Activated CD4-positive, alpha-beta T cell treated with anti-CD3 and anti-CD28 coated beads, Interleukin-2, amount 10 ng/mL, durations not matched to agents 7 days and 5 days (primary cell): ENCODE results near the gene LMO7. TPM values are rescaled to one million over a fixed set of nuclear protein-coding genes. Genes with fewer than 3 reads are reported as not detected.

Source experiments
- CTCF ChIA-PET: fragments of 350-600 bp; sonication (Branson Sonifier 250); formaldehyde crosslinking; loops from one replicate; lab custom pipeline; 2021; ENCODE audit warnings: antibody characterized with exemption; lab: Charles Lee
- POLR2A ChIA-PET: fragments of 350-600 bp; sonication (Branson Sonifier 250); formaldehyde crosslinking; loops from one replicate; lab custom pipeline; 2021; ENCODE audit warnings: antibody characterized with exemption; lab: Charles Lee
- DNase-seq: peaks from one replicate; pipeline ENCODE4 v3.0.0-alpha.2; 2020
- H3K27ac Mint-ChIP-seq: one replicate; pipeline ENCODE4 v1.8.0; 2021; ENCODE audit warnings: mild to moderate bottlenecking, moderate library complexity, mixed read lengths
- H3K27me3 Mint-ChIP-seq: one replicate; pipeline ENCODE4 v1.8.0; 2021; ENCODE audit warnings: mixed read lengths
- H3K36me3 Mint-ChIP-seq: one replicate; pipeline ENCODE4 v1.8.0; 2021; ENCODE audit warnings: low read depth, mixed read lengths
- H3K4me1 Mint-ChIP-seq: one replicate; pipeline ENCODE4 v1.8.0; 2021; ENCODE audit warnings: mixed read lengths
- H3K4me3 Mint-ChIP-seq: one replicate; pipeline ENCODE4 v1.8.0; 2021; ENCODE audit warnings: mild to moderate bottlenecking, moderate library complexity, mixed read lengths
- H3K9me3 Mint-ChIP-seq: one replicate; pipeline ENCODE4 v1.8.0; 2021; ENCODE audit warnings: mixed read lengths
- total RNA-seq, 2 experiments: library from RNA; stranded (reverse); gene quantifications; one replicate each; pipeline ENCODE4 v1.2.3, GENCODE V29; 2021

Gene LMO7
- total RNA-seq, 2 experiments from 2014 or later = 23.1 to 30.7 TPM

DNA sequence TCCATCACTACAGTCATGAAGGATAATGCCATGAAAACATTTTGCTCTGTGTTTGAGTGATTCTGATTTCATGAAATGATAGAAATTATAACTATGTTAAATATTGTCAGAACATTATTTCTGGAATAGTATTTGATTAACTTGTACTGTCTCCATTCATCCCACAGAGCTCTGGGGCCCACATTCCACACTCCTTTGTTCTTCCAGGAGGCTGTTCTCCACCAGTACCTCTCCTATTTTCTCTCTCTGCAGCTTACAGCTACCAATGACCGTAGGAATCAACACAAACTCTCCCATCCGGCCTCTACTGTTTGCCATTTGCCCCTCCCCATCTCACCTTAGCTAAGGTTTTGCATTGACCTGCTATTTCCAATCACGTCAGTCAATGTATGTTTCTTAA lies 240.9 kb downstream of the LMO7 start:
- Mint-ChIP-seq H3K4me1 (peaks cover 19% of the 10 kb centered on the region), H3K27ac (no peak overlapping the region), H3K27me3 (peaks cover 2% of the 10 kb centered on the region), H3K36me3 (no peaks in the 10 kb centered on the region), H3K9me3 (no peaks in the 10 kb centered on the region), H3K4me3 (no peak overlapping the region)
- POLR2A ChIA-PET = no interaction called here
- DNase-seq = no peak
- CTCF ChIA-PET = interaction anchor here (0.5 kb wide), 1 partner anchor 56 kb away, joined by 3 read pairs; no protein-coding TSS in a partner anchor

DNA sequence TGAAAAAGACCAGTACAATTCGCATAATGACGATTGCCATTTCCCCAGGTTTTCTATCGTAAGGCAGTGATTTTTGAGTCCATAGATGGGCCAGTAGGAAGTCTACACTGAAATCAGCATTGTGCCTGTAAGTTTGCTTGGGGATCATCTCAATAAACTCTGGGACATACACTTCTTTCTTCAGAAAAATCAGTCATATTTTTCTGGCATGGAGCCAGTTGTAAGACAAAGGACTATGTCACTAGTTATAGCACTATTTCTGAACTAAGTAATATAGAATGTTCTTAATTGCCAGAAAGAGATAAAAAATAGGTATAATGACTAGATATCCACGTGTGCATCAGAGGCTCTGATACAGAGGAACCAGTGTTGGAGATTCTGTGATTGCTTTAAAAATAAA lies 243.5 kb downstream of the LMO7 start:
- H3K27ac Mint-ChIP-seq = no peak overlapping the region
- H3K9me3 Mint-ChIP-seq = no peaks in the 10 kb centered on the region
- H3K27me3 Mint-ChIP-seq = peaks cover 2% of the 10 kb centered on the region
- DNase-seq = no peak
- H3K4me3 Mint-ChIP-seq = no peak overlapping the region
- no peaks in the 10 kb centered on the region for H3K36me3 Mint-ChIP-seq
- peaks cover 19% of the 10 kb centered on the region for H3K4me1 Mint-ChIP-seq
- POLR2A ChIA-PET = no interaction called here
- CTCF ChIA-PET = no interaction called here

DNA sequence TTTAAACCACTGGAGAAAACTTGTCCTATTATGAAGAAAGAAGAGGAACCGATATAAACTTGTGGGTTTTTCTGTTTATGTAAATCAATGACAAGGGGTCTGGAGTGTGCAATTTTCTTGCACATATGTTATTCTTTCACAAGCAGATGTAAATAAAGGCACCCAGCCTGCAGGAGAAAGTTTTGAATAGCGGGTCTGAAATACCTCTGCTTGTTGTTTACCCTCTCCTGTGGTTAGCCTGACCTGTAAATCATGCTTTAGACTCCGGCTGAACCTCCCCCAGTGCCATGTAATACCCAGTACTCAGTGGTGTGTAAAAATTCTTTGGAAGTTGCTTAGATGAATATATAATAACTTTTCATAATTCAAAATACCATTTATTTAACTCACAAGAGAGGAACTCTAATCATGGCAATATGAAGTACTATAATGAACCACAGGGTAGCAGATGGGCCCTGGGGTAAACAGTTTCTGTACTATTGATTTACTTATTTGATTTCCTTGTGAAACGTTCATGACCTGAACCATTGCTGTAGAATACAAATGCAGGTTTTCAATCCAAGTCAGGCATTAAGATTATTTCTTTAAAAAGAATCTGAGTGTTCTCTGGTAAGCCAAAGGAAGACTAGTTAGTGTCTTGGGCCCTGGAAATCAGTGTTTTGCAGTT lies 245.1 kb downstream of the LMO7 start:
- H3K4me1 Mint-ChIP-seq = peaks cover 3% of the 10 kb centered on the region
- no peaks in the 10 kb centered on the region for H3K9me3 Mint-ChIP-seq
- peaks cover 2% of the 10 kb centered on the region for H3K27me3 Mint-ChIP-seq
- no peaks in the 10 kb centered on the region for H3K36me3 Mint-ChIP-seq
- CTCF ChIA-PET = no interaction called here
- POLR2A ChIA-PET = no interaction called here
- no peak overlapping the region for H3K4me3 Mint-ChIP-seq
- DNase-seq = no peak
- H3K27ac Mint-ChIP-seq = no peak overlapping the region

DNA sequence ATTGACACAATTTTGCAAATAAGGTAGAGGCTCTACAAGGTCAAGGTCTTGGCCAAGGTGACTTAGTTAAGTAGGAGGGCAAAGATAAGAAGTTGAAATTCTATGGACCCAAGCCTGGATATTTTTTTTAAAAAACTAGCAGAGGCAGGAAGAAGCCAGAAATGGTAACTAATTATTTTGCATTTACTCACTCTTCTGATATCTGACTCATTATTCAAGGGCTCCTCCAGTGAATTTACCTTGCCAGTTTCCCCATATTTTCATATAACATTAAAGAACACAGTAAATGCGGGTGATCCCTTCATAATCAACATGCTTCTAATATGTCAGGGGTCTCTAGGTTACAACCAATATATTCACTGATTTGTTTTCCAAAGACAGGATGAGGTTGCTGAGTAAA lies 246.1 kb downstream of the LMO7 start:
- POLR2A ChIA-PET = no interaction called here
- H3K36me3 Mint-ChIP-seq = no peaks in the 10 kb centered on the region
- CTCF ChIA-PET = no interaction called here
- H3K27ac Mint-ChIP-seq = no peak overlapping the region
- peaks cover under 1% of the 10 kb centered on the region for H3K4me1 Mint-ChIP-seq
- no peaks in the 10 kb centered on the region for H3K9me3 Mint-ChIP-seq
- no peak overlapping the region for H3K4me3 Mint-ChIP-seq
- no peak for DNase-seq
- peaks cover 2% of the 10 kb centered on the region for H3K27me3 Mint-ChIP-seq

DNA sequence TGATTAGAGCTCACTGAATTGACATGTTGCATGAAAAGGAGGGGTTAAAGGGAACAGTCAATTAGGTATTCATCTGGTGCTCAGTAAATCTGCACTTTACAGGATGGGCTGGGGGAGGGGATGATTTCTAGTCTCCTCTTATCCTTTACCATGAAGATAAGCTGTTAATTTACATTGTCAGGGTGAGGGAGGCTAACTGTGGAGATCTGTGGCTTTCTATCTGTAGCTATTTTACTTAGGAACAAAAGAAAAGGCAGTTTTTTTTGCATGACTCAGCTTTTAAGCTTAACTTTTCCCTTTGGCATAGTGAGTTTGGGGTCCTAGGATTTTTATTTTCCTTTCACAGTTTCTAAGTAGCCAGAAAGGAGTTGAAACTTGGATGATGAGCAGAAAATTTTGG lies 253.3 kb downstream of the LMO7 start:
- Mint-ChIP-seq H3K27me3 (peaks cover 7% of the 10 kb centered on the region), H3K27ac (no peak overlapping the region), H3K9me3 (no peaks in the 10 kb centered on the region), H3K36me3 (no peaks in the 10 kb centered on the region), H3K4me3 (no peak overlapping the region), H3K4me1 (no peaks in the 10 kb centered on the region)
- ChIA-PET POLR2A (no interaction called here), CTCF (interaction anchor here (0.9 kb wide), 1 partner anchor 17 kb away, joined by 3 read pairs; no protein-coding TSS in a partner anchor)
- DNase-seq = no peak

DNA sequence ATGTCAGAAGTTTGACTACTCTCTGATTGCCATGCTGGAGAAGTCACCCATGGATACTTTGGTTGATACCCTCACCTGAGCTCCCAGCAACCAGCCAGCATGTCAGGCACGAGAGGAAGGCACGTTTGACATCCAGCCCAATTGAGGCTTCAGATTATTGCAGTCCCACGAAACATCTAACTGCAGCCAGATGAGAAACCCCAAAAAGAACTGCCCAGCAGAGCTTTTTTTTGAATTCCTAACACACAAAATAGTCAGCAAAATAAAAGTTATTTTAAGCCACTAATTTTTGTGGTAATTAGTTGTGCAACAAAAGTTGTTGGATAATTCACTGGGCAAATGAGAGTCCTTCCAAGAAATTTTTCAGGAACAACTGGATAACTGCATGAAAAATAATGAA lies 259.0 kb downstream of the LMO7 start:
- Mint-ChIP-seq H3K9me3 (no peaks in the 10 kb centered on the region), H3K27ac (no peak overlapping the region), H3K36me3 (no peaks in the 10 kb centered on the region), H3K4me3 (no peak overlapping the region), H3K27me3 (peaks cover 9% of the 10 kb centered on the region), H3K4me1 (no peaks in the 10 kb centered on the region)
- CTCF ChIA-PET = interaction anchor here (0.6 kb wide), 1 partner anchor 211 kb away, joined by 3 read pairs; no protein-coding TSS in a partner anchor
- POLR2A ChIA-PET = no interaction called here
- DNase-seq = no peak

DNA sequence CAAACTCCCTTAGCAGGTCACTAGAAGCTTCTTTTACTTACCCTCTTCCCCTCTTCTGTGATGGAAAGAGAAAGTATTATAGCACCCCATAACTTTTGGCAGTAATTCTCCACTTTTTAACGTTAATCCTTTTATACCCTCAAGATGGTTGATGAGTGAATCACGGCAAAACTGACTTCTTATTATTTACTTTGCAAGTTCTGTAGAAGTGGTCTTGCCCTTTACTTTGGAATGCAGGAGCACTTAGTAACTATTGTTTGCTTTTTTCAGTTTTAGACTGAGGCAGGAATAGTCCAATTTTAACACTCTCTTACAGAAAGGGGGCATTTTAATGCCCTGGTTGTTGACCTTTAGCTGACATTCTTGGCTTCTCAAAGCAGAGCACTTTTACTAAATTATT lies 260.1 kb downstream of the LMO7 start:
- CTCF ChIA-PET = no interaction called here

DNA sequence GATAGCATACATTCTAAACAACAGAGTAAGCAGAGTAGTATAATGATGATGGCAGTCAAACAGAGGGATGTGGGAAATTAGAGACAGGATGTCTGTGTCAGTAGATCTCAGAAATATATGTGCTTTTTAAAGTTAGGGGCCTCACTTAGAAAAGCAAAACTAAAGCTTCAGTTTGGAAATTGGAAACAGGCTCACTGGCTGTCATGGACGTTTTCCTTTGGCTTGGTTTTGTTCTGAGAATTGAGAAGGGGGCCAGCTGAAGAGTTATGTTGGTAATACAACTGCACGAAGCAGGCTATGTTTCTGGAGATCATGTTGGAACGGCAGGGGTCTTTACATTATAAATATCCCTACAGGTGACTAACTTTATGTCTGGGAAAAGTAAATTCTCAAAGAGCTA lies 261.3 kb downstream of the LMO7 start:
- Mint-ChIP-seq H3K4me3 (no peak overlapping the region), H3K36me3 (no peaks in the 10 kb centered on the region)
- CTCF ChIA-PET = no interaction called here

More for the DNA sequence above, 260.1 kb downstream of the LMO7 start:
- no peaks in the 10 kb centered on the region for H3K36me3 Mint-ChIP-seq
- no peaks in the 10 kb centered on the region for H3K9me3 Mint-ChIP-seq
- no peak for DNase-seq
- POLR2A ChIA-PET = no interaction called here
- no peak overlapping the region for H3K27ac Mint-ChIP-seq
- peaks cover 9% of the 10 kb centered on the region for H3K27me3 Mint-ChIP-seq
- no peak overlapping the region for H3K4me3 Mint-ChIP-seq
- H3K4me1 Mint-ChIP-seq = no peaks in the 10 kb centered on the region

DNA sequence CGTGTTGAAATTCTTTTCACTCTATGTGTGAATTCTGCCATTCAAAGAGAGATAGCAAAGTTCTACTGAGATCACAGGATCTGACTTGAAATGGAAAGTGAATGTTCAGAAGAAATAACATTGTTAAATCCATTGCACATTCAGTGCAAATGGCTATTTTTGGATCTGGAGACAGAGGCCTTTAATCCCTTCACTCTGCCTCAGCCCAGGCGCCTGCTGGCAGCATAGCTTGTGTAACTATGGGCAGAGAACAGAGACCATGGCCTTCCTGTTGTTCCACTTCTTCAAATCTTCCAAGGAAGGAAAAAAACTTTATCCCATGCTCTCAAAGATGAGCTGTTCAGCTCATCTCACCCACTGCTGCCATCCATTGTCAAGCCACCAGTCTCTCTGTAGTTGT lies 265.4 kb downstream of the LMO7 start:
- H3K9me3 Mint-ChIP-seq = no peaks in the 10 kb centered on the region
- H3K36me3 Mint-ChIP-seq = no peaks in the 10 kb centered on the region
- POLR2A ChIA-PET = no interaction called here
- CTCF ChIA-PET = no interaction called here
- H3K27ac Mint-ChIP-seq = no peak overlapping the region
- peaks cover 7% of the 10 kb centered on the region for H3K27me3 Mint-ChIP-seq
- no peaks in the 10 kb centered on the region for H3K4me1 Mint-ChIP-seq
- H3K4me3 Mint-ChIP-seq = no peak overlapping the region
- no peak for DNase-seq

More for the DNA sequence above, 261.3 kb downstream of the LMO7 start:
- Mint-ChIP-seq H3K27me3 (peaks cover 9% of the 10 kb centered on the region), H3K9me3 (no peaks in the 10 kb centered on the region), H3K4me1 (no peaks in the 10 kb centered on the region), H3K27ac (no peak overlapping the region)
- POLR2A ChIA-PET = no interaction called here
- DNase-seq = no peak

DNA sequence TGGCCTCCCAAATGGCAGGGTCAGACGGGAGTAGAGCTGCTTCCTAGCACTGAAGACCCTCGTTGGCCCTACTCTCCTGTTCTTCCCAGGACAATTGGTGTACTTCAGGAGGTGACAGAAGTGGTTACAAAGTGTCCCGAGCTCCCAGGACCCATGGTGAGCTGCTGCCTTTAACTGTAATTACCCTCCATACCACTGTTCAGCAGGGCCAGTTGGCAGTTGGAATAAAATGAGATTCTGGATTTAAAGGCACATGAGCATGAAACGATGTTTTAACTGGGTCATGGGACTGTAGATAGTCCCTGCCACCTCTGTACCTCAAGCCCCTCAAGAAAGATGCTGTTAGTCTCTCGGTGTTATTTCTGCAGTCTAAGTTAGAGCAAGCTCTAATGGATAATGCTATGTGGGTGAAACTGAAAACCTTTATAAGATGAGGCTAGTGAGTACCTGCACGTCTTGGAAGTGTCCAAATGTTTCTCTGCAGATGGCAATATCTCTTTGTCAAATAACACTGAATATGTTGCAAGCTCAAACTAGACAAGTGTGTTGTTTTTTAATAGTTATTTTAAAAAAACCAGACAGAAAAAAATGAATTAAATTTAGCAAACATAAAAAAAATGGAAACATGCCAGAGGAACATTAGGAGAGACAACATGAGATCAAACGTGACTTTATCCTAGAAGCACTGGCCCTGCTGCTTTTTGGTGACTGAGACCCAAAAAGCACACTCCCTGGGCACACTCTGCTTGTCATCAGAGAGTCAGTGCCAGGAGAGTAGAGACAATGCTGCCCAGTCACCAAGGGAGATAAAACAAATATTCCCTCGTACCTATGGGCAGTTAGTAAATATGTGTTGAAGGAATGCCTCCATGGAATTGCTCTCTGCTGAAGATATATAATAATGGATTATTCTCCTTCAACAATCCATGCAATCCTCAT lies 266.3 kb downstream of the LMO7 start:
- Mint-ChIP-seq H3K4me1 (no peaks in the 10 kb centered on the region), H3K36me3 (no peaks in the 10 kb centered on the region), H3K9me3 (no peaks in the 10 kb centered on the region), H3K4me3 (no peak overlapping the region), H3K27ac (no peak overlapping the region), H3K27me3 (peaks cover 7% of the 10 kb centered on the region)
- CTCF ChIA-PET = no interaction called here
- DNase-seq = no peak
- POLR2A ChIA-PET = no interaction called here

DNA sequence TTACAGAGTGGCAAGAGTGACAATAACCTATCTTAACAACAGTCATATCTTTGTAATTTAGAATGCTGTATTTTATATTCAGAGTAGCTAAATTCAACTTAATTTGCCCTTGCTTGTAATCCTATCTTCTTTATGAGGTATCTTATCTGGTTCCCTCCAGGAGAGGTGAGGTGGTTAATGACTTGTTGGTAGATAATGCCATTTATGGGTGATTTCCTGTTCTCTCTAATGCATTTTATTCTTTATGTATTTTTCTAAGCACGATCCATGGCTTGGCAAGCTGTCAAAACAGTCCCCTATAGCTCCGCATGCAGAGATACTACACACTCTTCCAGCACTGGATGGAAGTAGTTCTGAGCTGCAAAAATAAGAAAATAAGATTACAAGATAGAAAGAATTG lies 267.9 kb downstream of the LMO7 start:
- CTCF ChIA-PET = no interaction called here

DNA sequence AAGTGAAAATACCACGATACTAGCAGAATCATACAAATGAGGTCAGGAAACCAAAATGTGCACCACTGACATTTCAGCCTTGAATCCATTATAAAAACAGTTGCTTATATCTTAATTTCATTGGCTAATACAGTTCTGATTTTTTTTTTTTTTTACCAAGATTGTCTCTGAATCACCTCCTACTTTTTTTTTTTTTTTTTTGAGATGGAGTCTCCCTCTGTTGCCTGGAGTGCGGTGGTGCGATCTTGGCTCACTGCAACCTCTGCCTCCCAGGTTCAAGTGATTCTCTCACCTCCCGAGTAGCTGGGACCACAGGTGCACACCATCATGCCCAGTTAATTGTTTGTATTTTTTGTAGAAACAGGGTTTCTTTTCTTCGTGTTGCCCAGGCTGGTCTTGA lies 270.2 kb downstream of the LMO7 start:
- peaks cover 7% of the 10 kb centered on the region for H3K27me3 Mint-ChIP-seq
- POLR2A ChIA-PET = no interaction called here
- H3K27ac Mint-ChIP-seq = no peak overlapping the region
- no peaks in the 10 kb centered on the region for H3K36me3 Mint-ChIP-seq
- no peaks in the 10 kb centered on the region for H3K9me3 Mint-ChIP-seq
- CTCF ChIA-PET = interaction anchor here (1.3 kb wide), 1 partner anchor 17 kb away, joined by 3 read pairs; no protein-coding TSS in a partner anchor
- no peaks in the 10 kb centered on the region for H3K4me1 Mint-ChIP-seq
- no peak overlapping the region for H3K4me3 Mint-ChIP-seq
- DNase-seq = no peak

More for the DNA sequence above, 267.9 kb downstream of the LMO7 start:
- no peak for DNase-seq
- POLR2A ChIA-PET = no interaction called here
- H3K9me3 Mint-ChIP-seq = no peaks in the 10 kb centered on the region
- H3K4me1 Mint-ChIP-seq = no peaks in the 10 kb centered on the region
- H3K27me3 Mint-ChIP-seq = peaks cover 7% of the 10 kb centered on the region
- H3K27ac Mint-ChIP-seq = no peak overlapping the region
- no peak overlapping the region for H3K4me3 Mint-ChIP-seq
- no peaks in the 10 kb centered on the region for H3K36me3 Mint-ChIP-seq

DNA sequence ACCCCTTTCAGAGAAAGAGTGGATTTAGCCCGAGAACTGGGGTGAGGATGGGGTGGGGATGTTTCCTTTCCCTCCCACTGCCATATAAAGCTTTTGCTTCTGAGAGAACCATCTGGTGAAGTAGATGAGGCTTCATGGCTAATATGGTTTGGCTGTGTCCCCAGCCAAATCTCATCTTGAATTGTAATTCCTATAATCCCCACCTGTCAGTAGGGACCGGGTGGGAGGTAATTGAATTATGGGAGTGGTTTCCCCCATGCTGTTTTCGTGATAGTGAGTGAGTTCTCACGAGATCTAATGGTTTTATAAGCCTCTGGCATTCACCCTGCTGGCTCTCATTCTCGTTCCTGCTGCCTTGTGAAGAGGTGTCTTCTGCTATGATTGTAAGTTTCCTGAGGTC lies 270.9 kb downstream of the LMO7 start:
- peaks cover 7% of the 10 kb centered on the region for H3K27me3 Mint-ChIP-seq
- POLR2A ChIA-PET = no interaction called here
- CTCF ChIA-PET = no interaction called here

More for the DNA sequence above, 270.9 kb downstream of the LMO7 start:
- H3K9me3 Mint-ChIP-seq = no peaks in the 10 kb centered on the region
- no peak for DNase-seq
- no peak overlapping the region for H3K27ac Mint-ChIP-seq
- H3K4me3 Mint-ChIP-seq = no peak overlapping the region
- no peaks in the 10 kb centered on the region for H3K36me3 Mint-ChIP-seq
- H3K4me1 Mint-ChIP-seq = no peaks in the 10 kb centered on the region
